Stimulated activated CD8-positive, alpha-beta memory T cell treated with anti-CD3 and anti-CD28 coated beads, Interleukin-12 subunit alpha, Interleukin-12 subunit beta, amount 100 ng/mL, for 24 hours (primary cell): ENCODE data around the gene EMC10.

ENCODE experiments used
- DNase-seq: peaks from one replicate; pipeline ENCODE4 v3.0.0-alpha.2; 2020; ENCODE audit errors: extremely low read depth

EMC10 gene

DNA sequence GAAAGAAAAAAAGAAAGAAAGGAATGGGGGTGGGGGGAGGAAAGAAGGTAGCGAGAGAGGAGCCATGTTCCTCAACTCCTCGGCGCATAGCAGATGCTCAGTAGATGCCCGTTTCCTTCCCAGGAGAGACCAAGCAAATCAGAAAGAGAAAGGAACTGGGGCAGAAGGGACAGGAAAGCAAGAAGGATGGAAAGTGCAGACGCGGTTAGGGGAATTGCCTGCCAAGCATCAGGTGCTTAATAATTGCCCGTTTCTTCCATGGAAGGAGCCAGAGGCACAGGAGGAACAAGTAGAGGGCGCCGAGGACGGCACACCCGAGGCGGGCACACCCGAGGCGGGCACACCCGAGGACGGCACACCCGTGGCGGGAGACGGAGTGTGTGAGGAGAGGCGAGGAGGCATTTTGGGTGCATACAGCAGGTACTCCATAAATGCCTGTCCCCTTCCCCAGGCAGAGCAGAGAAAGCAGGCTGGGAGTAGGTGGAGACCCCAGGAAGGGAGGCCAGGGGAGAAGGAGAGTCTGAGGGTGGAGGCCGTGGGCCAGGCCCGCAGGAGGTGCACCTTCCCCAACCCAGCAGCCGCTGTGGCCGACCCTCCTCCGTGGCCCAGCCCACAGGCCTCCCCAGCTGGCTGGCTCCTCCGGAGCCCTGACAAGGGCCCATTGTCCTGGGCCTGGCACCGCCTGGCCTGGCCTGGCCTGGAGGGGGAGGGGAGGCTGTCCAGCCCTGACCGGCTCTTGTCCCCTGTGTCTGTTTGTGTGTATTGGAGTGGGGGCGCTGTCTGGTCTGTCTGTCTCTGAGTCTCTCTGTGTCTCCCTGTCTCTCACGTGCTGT is 20.1 kb downstream of the EMC10 start:
- DNase-seq, result no peak

DNA sequence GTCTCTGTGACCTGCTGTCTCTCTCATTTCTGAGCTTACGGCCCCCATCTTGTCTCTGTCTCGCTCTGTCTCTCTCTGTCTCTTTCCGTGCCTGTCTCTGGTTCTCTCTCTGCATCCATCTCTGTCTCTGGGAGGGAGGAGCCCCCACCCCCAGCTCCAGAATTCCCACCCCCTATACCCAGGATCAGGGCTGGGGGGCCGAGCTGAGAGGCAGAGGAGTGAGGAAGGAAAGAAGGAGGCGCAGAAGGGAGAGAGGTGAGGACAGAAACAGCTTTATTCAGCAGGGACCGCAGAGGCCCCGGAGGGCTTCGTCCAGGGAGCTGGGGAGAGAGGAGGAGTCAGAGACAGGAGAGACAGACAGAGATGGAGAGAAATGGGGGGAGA is 20.7 kb downstream of the EMC10 start:
- no peak for DNase-seq

DNA sequence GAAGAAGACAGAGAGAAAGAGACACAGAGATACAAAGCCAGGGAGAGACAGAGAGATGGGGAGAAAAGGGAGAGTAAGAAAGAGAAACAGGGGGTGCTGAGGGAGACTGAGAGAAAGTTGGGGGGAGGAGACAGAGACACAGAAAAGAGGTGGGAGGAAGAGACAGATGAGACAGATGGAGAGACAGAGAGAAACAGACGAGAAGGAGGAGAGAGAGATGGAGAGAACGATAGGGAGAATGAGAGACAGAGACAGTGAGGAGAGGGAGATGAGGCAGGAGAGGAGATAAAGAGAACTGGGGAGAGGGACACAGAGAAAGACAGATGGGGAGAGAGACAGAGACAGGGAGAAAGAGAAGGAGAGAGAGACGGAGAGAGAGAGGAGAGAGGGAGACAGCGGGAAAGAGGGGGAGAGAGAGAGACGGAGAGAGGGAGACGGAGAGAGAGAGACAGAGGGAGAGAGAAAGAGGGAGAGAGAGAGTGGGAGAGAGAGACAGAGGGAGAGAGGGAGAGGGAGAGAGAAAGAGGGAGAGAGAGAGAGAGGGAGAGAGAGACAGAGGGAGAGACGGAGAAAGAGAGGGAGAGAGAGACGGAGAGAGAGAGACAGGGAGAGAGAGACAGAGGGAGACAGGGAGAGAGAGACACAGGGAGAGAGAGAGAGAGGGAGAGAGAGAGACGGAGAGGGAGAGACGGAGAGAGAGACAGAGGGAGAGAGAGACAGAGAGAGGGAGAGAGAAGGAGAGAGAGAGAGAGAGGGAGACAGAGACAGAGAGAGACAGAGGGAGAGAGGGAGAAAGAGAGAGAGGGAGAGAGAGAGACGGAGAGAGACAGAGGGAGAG is 22.1 kb downstream of the EMC10 start:
- DNase-seq, result no peak

DNA sequence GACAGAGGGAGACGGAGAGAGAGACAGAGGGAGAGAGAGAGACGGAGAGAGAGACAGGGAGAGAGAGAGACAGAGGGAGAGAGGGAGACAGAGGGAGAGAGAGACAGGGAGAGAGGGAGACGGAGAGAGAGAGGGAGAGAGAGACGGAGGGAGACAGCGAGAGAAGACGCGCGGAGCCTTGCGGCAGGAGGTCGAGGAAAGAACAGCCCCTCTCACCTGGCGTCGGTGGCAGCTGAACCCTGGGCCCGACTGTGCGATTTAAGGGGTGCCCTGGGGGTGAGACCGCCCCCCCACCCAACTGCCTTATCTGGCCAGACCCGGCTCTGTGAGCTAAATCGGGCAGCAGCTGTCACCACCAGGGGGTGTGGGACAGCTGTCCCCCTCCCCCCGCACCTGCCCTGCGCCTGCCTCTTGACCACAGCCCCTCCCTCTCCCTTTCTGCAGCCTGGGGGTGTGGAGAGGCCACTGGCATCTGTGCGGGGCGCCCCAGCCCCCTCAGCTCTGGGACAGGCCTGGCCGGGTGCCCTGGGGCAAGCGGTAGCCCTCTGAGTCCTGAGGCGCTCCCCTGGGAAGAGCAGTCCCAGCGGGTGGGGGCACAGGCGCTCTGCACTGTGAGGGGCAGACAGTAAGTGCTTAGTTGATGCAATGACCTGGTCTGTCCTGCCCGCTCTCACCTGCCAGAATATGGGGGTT is 23.9 kb downstream of the EMC10 start:
- no peak for DNase-seq

DNA sequence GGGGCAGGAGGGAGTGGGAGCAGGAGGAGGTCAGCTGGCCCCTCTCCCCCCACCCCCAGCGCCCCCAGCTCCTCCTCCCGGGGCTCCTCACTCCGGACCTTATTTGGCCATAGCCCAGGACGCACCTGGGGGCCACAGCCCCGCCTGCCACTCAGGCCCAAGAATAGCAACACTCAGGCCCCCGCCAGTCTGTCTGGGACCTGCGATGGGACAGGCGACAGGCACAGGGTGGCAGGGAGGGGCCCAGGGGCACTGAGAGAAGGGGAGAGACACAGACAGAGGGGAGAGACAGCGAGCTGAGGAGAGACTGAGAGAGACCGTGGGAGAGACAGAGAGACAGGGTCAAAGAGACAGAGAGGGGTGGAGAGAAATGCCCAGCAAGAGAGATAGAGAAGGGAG is 24.4 kb downstream of the EMC10 start:
- no peak for DNase-seq

DNA sequence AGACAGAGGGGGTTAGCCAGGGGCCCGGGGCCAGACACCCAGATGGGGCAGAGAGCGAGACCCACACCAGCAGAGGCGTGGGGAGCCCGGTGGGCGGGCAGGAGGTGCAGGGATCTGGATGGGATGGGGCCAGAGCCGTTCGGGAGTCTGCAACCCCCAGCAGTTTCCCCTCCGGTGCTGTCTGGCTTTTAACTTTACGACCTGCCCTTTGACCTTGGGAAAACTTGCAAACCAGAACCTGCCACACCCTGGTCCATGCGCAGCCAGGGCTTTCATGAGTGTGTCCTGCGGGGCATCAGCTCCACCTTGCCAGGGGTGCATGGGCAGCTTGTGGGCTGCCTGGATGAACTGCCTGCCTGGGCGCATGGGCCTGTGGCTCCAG is 24.9 kb downstream of the EMC10 start:
- DNase-seq, result no peak

DNA sequence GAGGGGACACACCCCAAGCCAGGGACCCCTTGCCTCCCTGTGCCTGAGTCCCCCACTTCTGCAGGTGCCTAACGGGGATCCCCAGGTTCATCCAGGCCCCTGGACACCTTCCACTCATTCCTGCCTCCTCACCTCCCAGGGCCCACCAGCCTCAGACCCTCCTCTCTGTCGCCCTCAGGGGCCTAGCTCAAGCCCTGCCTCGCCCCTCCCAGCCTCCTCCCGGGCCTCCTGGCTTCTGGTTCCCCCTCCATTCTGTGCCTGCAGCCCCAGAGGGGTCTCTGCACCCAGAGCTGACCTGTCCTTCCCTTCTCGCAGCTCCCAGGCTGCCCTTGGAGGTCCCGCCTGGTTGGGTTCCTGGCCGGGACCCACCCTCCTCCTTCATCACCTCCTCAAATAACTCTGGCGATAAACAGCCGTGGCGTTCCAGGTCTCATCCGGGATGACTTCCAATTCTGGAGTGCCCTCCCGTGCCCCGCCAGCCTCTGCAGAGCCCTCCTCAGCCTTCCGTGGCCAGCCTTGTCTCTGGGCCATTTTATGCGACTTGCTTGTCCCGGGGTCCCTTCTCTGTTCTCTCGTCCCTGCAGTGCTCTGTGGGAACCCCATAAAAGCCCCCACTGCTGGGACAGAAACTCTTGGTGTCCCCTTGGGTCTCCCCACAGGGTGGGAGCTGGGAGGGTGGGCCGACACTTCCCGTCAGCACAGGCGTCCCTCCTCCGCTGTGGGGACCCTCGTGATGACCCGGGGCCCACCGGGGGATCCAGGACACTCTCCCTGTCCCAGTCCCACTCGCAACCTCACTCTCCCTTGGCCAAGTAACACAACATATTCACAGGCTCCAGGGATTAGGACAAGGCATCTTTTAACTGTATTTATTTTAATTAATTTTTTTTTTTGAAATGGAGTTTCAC is 25.5 kb downstream of the EMC10 start:
- no peak for DNase-seq

DNA sequence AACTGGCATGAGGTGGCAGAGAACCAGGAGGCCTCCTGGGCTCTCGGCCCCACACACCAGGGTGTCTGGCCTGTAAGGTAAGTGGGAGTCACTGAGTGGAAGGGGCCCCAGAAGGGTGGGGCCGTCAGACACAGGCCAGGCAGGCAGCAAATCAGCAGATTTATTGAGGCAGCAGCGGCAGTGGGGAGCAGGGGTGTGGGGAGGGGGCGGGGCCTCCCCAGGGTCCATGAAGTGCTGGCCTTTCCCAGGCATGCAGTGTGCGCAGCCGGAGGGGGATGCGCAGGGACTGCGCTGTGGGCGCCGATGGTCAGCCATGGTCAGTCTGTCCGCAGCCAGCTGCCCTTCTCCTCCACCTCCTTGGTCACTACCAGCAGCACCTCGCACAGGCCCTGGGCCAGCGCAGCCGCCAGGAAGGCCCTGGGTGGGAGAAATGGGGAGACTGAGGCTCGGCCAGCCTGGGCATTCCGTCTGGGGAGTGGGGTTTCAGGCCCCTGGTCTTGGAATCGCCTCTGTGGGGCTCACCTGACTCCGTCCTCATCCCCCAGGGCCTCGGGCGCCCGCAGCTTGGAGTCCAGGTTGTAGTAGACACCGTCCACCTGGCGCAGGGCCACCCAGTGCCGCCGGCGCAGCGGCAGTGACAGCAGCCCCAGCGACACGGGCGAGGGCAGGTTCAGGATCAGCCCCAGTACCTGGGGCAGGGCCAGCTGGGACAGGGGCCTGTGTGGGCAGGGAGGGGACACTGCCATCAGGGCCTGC is 29.7 kb downstream of the EMC10 start:
- no peak for DNase-seq

DNA sequence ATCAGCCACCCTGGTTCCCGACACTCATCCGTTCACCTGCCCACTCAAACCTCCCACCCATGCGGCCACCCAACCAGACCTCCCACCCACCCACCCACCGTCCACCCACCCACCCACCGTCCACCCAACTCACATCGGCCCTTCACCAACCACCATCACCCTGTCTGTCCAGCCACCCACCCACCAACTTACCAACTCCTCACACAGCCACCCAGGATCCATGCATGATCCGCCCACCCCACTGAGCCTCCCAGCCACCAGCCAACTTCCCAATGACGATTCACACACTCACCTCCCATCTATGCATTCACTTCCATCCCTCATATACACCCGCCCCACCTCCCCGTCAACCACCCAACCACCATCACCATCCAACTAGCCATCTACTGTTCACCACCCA is 30.4 kb downstream of the EMC10 start:
- DNase-seq, result no peak

DNA sequence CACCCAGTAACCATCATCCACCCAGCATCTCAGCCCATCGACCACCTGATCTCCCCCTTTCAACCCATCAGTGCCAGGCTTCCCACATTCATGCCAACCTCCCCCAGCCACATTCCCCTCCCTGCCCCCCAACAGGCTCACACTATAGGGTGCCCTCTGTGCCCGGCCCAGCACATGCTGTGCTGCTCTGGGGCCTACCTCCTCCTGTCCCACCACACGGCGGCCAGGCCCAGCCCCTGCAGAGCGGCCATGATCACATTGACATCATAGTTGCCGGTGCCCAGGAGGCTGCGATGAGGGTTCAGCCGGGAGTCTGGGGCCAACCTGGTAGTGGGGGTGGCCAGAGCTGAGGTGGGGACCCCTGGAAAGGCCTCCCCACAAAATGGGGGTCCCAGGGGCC is 31.1 kb downstream of the EMC10 start:
- DNase-seq, result no peak

DNA sequence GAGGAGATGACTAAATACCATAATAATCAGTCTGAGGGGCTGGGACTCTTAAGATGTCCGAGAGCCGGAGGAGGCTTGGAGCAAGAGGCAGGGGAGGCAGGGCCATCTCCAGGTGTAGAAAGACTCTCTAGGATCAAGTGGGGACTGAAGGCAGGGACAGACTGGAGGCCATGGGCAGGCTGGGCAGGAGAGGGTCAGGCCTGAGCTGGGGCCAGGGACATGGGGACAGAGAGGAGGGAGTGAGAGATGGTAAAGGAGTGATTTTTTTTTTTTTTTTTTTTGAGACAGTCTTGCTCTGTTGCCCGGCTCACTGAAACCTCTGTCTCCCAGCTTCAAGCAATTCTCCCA is 32.5 kb downstream of the EMC10 start:
- DNase-seq, result no peak

DNA sequence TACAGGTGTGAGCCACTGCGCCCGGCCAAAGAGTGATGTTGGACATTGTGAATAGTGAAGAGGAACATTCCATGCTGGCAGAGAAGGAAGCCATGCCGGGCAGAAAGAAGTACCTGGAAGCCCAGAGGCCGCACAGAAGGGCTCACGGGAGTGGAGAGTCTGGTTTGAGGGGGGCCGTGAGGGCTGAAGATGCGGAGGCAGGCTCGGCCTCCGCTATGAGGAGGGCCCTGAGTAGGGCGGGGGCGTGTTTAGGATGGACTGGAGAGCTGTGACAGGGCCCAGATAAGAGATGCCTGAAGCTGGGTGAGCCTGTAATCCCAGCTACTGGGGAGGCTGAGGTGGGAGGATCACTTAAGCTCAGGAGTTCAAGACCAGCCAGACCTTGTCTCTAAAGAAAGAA is 33.1 kb downstream of the EMC10 start:
- no peak for DNase-seq

DNA sequence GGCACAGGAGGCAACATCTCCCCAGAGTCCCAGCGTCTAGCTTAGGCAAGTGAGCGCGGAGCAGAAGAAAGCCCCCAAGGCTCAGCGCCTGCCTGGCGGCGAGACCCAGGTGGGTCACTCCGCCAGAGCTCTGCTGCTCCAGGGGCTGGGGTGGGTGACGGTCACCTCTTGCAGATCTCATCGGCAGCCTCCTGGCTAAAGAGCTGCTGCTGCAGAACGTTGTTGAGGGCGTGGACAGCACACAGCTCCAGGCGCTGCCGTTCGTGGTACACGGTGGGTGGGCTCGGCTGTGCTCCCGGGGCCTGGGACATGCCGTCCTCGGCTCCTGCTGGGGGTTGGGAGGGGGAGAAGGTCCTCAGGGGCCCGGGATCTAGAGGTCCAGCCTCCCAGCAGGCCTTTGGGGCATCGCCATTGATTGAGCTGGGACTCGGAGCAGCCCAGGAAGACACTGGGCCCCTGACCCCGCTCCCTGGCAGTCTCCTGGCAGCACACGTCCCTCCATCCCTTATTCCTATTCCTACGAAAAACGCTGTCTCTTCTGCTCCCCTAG is 33.9 kb downstream of the EMC10 start:
- no peak for DNase-seq

DNA sequence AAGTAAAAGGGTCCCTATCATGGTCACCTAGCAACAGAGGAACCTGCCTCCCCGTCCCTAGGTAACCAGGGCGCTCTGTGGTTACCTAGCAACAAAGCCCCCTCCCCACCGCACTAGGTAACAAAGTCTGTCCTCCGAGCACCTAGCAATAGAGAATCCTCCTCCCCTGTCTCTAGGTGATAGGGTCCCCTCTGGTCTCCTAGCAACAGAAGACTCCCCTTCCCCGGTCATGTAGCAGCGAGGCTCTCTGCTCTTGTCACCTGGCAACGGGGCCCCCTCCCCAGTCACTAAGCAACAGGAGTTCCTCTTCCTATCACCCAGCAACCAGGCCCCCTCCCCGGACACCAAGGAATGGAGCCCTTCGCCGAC is 34.4 kb downstream of the EMC10 start:
- DNase-seq, result no peak

DNA sequence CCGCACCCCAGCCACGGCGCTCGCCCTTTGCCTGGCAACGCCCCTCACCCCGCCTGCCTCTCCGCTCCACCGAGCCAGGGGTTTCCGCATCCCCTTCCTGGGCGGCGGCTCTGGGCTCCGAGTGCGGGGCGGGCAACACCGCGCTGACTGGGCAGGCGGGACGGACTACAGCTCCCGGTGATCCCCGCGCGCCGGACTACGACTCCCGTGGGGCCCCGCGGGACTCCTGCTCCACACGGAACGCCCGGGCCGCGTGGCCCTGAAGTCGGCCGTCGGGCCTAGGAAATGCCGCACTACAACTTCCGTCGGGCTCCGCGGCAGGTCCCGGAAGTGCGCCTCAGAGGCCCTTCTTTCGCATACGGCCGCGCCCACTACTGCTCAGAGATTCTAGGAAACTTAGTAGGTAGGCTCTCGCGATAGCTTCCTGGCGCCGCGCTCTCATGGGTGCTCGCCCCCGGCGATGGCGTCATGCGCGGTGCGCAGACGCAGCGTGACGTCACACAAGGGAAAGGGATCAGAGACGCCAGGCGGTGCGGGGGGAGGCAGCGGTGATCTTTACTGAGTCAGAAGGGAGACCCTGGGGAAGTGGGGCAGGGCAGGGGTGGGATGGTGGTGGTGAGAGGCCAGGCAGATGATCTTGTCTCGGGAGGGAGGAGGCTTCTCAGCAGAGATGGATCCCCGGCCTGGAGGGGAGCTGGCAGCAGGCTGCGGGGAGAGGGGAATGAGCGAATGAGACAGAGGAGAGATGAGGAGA is 34.9 kb downstream of the EMC10 start, which contains the start of gene JOSD2:
JOSD2 (minus strand) TSS at position 123 of the 754 bp plus-strand sequence. CDS start 760 bp downstream, outside the sequence.
- DNase-seq, result peak; percentile 90

DNA sequence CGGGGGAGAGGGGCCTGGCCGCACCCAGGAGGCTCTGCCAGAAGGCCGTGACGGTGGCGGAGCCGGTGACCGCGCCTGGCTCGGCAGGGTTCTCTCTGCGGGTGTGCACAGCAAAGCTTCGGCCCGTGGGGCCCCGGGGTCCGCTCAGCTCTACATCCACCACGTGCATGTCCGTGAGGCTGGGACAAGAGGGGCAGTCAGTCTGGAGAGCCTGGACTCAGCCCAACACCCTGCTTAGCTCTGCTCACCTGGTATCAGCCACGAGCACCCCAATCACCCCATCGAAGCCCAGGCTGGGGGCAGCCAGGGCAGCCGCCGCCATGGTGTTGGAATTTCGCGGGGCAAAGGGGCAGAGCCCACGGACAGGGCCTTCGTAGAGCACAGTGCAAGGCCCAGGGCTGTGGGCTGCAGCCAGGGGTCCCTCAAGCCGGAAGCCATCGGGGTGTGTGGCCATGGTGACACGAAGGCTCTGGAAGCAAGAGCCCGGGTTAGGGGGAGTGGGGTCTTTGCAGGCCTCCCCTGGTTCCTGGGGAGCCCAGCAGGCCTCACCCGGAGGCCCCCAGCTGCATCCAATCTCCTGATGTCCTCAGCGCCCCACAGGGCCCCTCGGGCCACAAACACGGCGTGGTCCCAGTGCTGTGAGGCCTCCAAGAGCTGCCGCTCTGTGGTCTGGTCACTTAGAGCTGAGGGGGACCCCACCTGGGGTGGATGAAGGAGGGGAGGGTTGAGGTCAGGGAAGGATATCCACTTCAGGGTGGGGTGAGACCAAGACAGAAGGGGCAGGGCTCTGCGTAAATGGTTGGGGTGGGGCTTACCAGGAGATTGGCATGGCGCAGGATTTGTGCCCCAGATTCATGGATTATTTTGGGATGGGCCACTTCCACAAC is 36.0 kb downstream of the EMC10 start:
- no peak for DNase-seq

DNA sequence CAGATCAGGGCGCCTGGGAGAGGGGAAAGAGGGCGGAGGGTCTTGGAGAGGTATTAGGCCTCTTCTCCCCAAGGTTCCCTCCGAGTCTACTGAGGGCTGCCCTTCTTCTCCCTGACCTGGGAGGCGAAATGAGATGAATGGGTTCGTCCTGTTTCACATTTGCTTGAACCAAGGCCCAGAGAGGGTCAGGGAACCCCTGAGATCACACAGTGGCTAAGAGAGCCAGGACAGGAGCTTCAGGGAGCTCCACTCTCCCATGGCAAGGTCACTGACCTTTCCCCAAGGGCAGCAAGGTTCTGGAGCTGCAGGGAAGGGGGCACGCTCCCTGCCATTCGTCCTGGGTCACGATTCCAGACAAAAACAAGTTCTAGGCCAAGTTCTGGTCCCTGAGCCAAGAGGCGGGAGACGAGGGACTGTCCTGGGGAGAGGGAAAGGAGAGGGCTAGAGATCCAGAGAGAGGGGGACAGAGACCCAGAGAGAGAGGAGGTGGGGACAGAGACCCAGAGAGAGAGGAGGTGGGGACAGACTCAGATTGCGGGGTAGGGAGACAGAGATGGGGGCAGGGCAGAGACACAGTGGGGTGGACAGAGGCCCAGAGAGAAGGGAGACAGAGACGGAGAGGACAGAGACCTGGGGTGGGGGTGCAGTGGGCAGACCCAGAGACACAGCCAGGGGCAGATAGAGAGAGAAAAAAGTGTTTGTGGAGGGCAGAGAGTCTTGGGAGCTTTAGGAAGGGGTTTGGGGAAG is 36.9 kb downstream of the EMC10 start:
- no peak for DNase-seq

DNA sequence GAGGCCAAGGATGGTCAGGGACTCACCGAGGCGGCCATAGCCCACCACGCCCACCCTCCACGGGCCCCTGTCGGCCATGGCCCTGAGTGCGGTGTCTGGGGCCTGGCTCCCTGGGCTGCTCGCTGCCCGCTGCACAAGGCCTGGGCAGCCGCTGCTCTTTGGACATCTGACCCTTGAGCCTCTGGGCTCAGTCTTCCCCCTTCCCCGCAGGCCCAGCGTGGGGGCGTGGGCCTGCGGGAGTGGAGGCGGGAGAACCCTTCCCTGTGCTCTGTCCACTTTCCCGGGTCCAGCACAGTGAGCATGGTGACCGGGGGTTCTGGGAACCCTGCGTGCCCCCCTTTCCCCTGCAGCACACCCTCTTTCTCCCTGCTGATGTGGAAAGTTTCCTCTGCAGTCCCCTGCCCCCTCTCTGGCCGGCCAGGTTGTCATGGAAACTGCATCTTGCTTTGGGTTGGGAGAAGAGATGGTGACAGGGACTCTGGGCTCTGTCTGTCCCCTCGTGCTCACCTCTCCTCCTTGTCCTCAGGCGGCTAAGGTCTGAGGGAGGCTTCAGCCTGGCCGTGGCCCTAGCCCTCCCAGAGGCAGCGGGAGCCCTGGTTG is 37.5 kb downstream of the EMC10 start, which contains the start of gene ASPDH:
ASPDH (minus strand) TSS at position 168 of the 600 bp plus-strand sequence; CDS start at position 78, 90 bp downstream.
- DNase-seq, result no peak
